Upper lobe of left lung (tissue), 6 donors: ENCODE results near the gene LYPD6B. TPM values are rescaled to one million over a fixed set of nuclear protein-coding genes. Genes with fewer than 3 reads are reported as not detected.
A peak's percentile ranks its signal among the peaks of the same experiment; 100 is the strongest.

Experiments used
- ATAC-seq, 2 donors: fragments of 200-7000 bp; cut with Tn5 transposase; one replicate each; pipeline ENCODE4 v1.9.1; 2022; ENCODE audit warnings: mild to moderate bottlenecking in 2 of 2, moderate library complexity in 2 of 2; ENCODE audit not compliant: low FRiP score in 2 of 2
- DNase-seq, 2 donors: peaks; one replicate each; pipeline ENCODE4 v3.0.0-alpha.2; 2019 to 2020
- H3K27ac ChIP-seq, 4 donors: fragments of 200-600 bp; sonication (generic); one replicate each; pipeline ENCODE4 v1.5.1; 2016 to 2019
- H3K27me3 ChIP-seq, 4 donors: fragments of 200-600 bp; sonication (generic); one replicate each; pipeline ENCODE4 v1.5.1; 2017 to 2019
- H3K36me3 ChIP-seq, 4 donors: fragments of 200-600 bp; sonication (generic); one replicate each; pipeline ENCODE4 v1.5.1; 2016 to 2019
- H3K4me1 ChIP-seq, 4 donors: fragments of 200-600 bp; sonication (generic); one replicate each; pipeline ENCODE4 v1.5.1; 2018 to 2019
- H3K4me3 ChIP-seq, 4 donors: fragments of 200-600 bp; sonication (generic); one replicate each; pipeline ENCODE4 v1.5.1; 2017 to 2019; ENCODE audit warnings: mild to moderate bottlenecking in 2 of 4, moderate library complexity in 1 of 4
- H3K9me3 ChIP-seq, 4 donors: fragments of 200-600 bp; sonication (generic); one replicate each; pipeline ENCODE4 v1.5.1; 2018 to 2019
- EP300 ChIP-seq, 4 donors: sonication (generic); formaldehyde crosslinking; IDR thresholded peaks; one replicate each; pipeline ENCODE4 v1.5.1; 2017; ENCODE audit warnings: antibody characterized with exemption in 4 of 4, control low read depth in 2 of 4
- POLR2A ChIP-seq, 4 donors: fragments of 450-650 bp; IDR thresholded peaks; one replicate each; pipeline ENCODE4 v1.5.1; 2016 to 2017; ENCODE audit warnings: antibody characterized with exemption in 4 of 4, mild to moderate bottlenecking in 2 of 4
- POLR2AphosphoS5 ChIP-seq, 2 donors: sonication (generic); formaldehyde crosslinking; IDR thresholded peaks; one replicate each; pipeline ENCODE4 v1.5.1; 2017; ENCODE audit warnings: antibody characterized with exemption in 2 of 2
- WGBS, 2 donors: methylation state at CpG; one replicate each; pipeline ENCODE4 v1.1.5; 2017 to 2018; 5-methylcytosine and 5-hydroxymethylcytosine counted together
- total RNA-seq, 6 donors: library from RNA; depleted of rRNA in 4 of 6; stranded (reverse); fragments of >200 nt in 4 of 6; gene quantifications; one replicate each; pipeline versions ENCODE4 v1.1.0 to v1.2.1, GENCODE V29; 2016 to 2021
- TF ChIP-seq, protein P1 (sequence below), 6 experiments: fragments of 450-650 bp in 4 of 6; fragments of 200-600 bp in 2 of 6; sonication (generic) in 2 of 6; IDR thresholded peaks; one replicate each; pipeline ENCODE4 v1.5.1; 2016 to 2019; ENCODE audit warnings: antibody characterized with exemption in 6 of 6
- donor health status: DM: no; HTN: no; CAD: no; lungs with moderate emphysema.
- donor health status: DM: no; HTN: yes; CAD: no; lungs with severe emphysema.

The LYPD6B gene
- total RNA-seq, 6 donors from 2014 or later: 0.43 to 6.7 (median 1.1) TPM; not detected in 2

DNA sequence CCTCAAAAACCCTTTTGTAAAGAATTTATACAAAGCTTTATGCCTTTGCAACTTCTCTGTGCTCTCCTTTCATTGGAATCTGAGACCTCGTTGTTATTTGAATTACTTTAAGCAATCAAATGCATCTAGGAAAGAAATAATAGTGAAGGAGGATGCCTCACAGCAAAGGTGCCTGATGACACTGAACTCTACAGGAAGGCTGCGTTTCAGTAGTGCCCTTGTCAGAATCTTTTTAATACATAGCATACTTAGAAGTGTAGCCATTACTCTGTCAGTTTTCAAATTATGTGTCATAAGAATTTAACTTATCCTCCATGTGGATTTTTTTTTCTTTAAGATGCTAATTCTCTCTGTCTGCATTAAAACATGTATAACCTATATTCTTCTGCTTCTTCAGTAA lies 9.6 kb upstream of the LYPD6B start:
- no peak for ATAC-seq
- H3K9me3 ChIP-seq: no peaks in the 10 kb centered on the region
- H3K27ac ChIP-seq: no peak overlapping the region
- H3K4me3 ChIP-seq: no peak overlapping the region
- WGBS, 2 donors: 71 to 85% methylated on average over 2 of the region's 2 CpGs
- TF ChIP-seq EP300 (IDR thresholded peaks at IDR 0.05): no peak
- no peak for TF ChIP-seq POLR2AphosphoS5 (IDR thresholded peaks at IDR 0.05)
- TF ChIP-seq, protein P1, sequence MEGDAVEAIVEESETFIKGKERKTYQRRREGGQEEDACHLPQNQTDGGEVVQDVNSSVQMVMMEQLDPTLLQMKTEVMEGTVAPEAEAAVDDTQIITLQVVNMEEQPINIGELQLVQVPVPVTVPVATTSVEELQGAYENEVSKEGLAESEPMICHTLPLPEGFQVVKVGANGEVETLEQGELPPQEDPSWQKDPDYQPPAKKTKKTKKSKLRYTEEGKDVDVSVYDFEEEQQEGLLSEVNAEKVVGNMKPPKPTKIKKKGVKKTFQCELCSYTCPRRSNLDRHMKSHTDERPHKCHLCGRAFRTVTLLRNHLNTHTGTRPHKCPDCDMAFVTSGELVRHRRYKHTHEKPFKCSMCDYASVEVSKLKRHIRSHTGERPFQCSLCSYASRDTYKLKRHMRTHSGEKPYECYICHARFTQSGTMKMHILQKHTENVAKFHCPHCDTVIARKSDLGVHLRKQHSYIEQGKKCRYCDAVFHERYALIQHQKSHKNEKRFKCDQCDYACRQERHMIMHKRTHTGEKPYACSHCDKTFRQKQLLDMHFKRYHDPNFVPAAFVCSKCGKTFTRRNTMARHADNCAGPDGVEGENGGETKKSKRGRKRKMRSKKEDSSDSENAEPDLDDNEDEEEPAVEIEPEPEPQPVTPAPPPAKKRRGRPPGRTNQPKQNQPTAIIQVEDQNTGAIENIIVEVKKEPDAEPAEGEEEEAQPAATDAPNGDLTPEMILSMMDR (IDR thresholded peaks at IDR 0.05): no peak
- TF ChIP-seq POLR2A (IDR thresholded peaks at IDR 0.05): no peak
- no peak for DNase-seq
- no peaks in the 10 kb centered on the region for H3K27me3 ChIP-seq
- no peaks in the 10 kb centered on the region for H3K36me3 ChIP-seq
- peaks cover 0 to 6% (median 0%) of the 10 kb centered on the region in 4 donors for H3K4me1 ChIP-seq

DNA sequence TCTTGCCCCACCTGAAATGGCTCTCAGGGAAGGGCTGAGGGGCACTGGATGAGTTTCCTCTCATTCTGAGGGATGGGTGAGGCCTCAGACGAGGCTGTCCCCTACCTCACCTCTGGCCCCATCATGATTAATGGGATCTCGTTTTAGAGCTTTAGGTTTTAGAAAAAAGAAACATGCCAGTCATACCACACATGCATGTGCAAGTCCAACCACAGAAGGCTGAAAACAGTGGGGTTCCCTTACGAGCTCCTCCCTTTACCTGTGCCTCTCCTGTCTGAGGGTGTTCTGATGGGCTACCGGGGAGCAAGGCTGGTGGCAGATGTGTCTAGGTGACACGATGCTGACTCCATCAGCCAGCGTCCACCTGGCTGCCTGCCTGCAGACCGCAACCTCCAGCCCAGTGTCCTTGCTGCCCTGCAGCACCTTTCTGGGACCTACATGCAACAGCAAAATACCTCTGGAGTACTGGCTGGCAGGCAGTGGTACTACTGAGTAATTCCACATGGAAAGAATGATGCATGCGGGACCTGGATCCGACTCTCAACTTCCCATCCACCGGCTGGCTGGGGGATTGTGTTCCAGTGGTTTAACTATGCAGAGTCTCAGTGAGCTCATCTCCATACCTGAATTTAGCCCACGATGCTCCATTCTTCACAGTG lies 9.1 kb upstream of the LYPD6B start:
- Histone ChIP-seq H3K4me1 (peaks cover 0 to 6% (median 0%) of the 10 kb centered on the region in 4 donors), H3K27ac (no peak overlapping the region), H3K4me3 (no peak overlapping the region), H3K9me3 (no peaks in the 10 kb centered on the region), H3K36me3 (no peaks in the 10 kb centered on the region), H3K27me3 (no peaks in the 10 kb centered on the region)
- WGBS, 2 donors: 79 to 85% methylated on average over 7 to 11 of the region's 11 CpGs
- DNase-seq (peak in 1 of 2 donors; percentile 32), ATAC-seq (no peak)
- TF ChIP-seq EP300 (IDR thresholded peaks at IDR 0.05) (no peak), POLR2A (IDR thresholded peaks at IDR 0.05) (no peak), POLR2AphosphoS5 (IDR thresholded peaks at IDR 0.05) (no peak)
- TF ChIP-seq, protein P1 (IDR thresholded peaks at IDR 0.05): no peak

DNA sequence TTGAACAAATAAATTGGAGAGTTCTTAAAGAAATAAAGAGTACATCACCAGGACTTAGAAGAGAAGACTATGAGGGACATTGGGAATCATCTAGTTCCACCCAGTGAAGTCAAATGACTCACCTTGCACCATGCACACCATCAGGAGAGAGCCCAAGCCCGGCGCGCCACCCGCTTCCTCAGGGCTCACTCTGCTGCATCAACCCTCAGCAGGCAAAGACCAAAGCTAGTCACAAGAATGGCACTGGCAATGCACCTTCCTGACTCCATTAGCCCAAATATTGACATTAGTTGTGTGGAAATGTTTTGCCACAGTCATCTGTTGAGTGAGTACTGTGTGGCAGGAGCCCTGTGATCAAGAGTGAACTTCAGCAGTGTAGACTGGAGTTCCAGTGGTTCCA lies 7.1 kb upstream of the LYPD6B start:
- Histone ChIP-seq H3K36me3 (no peaks in the 10 kb centered on the region), H3K27ac (no peak overlapping the region), H3K4me1 (peaks cover 0 to 6% (median 0%) of the 10 kb centered on the region in 4 donors), H3K9me3 (no peaks in the 10 kb centered on the region), H3K4me3 (no peak overlapping the region), H3K27me3 (no peaks in the 10 kb centered on the region)
- ATAC-seq (no peak), DNase-seq (peak in 1 of 2 donors; percentile 48)
- WGBS, 2 donors: 94 to 96% methylated on average over 4 of the region's 4 CpGs
- TF ChIP-seq POLR2AphosphoS5 (IDR thresholded peaks at IDR 0.05) (no peak), POLR2A (IDR thresholded peaks at IDR 0.05) (no peak), EP300 (IDR thresholded peaks at IDR 0.05) (no peak)
- TF ChIP-seq, protein P1 (IDR thresholded peaks at IDR 0.05): no peak

DNA sequence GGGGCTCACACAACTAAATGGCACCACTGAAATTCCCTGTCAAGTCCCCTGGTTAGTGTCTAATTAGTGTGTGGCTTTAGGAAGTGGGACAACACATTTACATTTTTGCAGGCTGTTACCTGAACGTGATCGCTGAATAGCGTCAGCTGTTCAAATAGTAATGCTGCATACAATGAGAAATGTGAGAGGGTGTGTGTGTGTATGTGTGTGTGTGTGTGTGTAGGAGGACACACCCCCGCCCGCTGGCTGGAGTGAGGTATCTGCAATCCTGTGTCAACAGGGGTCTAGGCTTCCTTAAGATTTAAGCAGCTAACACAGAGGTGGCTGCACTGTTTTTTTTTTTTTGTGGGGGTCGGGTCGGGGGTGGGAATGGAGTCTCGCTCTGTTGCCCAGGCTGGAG lies 4.8 kb upstream of the LYPD6B start:
- Histone ChIP-seq H3K27ac (no peak overlapping the region), H3K36me3 (no peaks in the 10 kb centered on the region), H3K4me1 (peaks cover 0 to 13% (median 2%) of the 10 kb centered on the region in 4 donors), H3K4me3 (no peak overlapping the region), H3K9me3 (no peaks in the 10 kb centered on the region), H3K27me3 (peaks cover 0 to 5% (median 2%) of the 10 kb centered on the region in 4 donors)
- DNase-seq: no peak
- ATAC-seq: no peak
- TF ChIP-seq POLR2AphosphoS5 (IDR thresholded peaks at IDR 0.05): no peak
- TF ChIP-seq POLR2A (IDR thresholded peaks at IDR 0.05): no peak
- TF ChIP-seq, protein P1 (IDR thresholded peaks at IDR 0.05): no peak
- TF ChIP-seq EP300 (IDR thresholded peaks at IDR 0.05): no peak
- WGBS, 2 donors: 63 to 66% methylated on average over 6 to 8 of the region's 8 CpGs

DNA sequence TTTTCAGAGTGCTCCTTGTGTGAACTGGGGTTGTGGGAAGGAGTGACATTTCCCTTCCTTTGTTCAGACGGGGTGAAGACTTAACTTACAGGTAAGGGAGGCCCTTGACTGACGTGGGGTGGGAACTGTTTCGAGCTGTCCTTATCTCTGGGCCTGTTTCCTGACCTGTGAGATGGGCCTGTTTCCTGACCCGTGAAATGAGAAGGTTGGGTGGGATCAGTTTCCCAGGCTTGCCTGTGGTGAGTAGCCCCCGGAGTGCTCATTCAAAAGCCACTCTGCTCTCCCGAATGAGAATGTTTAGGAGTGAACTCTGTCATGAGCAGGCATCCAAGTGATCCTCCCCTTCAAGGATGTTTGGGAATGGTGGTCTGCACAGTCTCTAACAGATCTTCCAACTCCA lies 4.1 kb upstream of the LYPD6B start:
- ATAC-seq: no peak
- Histone ChIP-seq H3K4me3 (no peak overlapping the region), H3K4me1 (peaks cover 0 to 18% (median 5%) of the 10 kb centered on the region in 4 donors), H3K36me3 (no peaks in the 10 kb centered on the region), H3K27ac (no peak overlapping the region), H3K9me3 (no peaks in the 10 kb centered on the region), H3K27me3 (peaks cover 0 to 9% (median 4%) of the 10 kb centered on the region in 4 donors)
- no peak for DNase-seq
- 67 to 76% methylated on average over 5 to 6 of the region's 6 CpGs for WGBS, 2 donors
- TF ChIP-seq EP300 (IDR thresholded peaks at IDR 0.05) (no peak), POLR2AphosphoS5 (IDR thresholded peaks at IDR 0.05) (no peak), POLR2A (IDR thresholded peaks at IDR 0.05) (no peak)
- TF ChIP-seq, protein P1 (IDR thresholded peaks at IDR 0.05): no peak
